AG04450 (cell line): ENCODE data around the gene LRMDA. TPM values are rescaled to one million over a fixed set of nuclear protein-coding genes. Genes with fewer than 3 reads are reported as not detected.

Source experiments
- CTCF ChIA-PET: fragments of 300-600, 350-600 bp; formaldehyde crosslinking; extraction: SDS; loops from one replicate; lab custom pipeline; 2022; ENCODE audit warnings: antibody characterized with exemption, inconsistent platforms; lab: Charles Lee
- POLR2A ChIA-PET: fragments of 350-600 bp; formaldehyde crosslinking; extraction: SDS; loops from one replicate; lab custom pipeline; 2021; ENCODE audit warnings: antibody characterized with exemption, inconsistent platforms; lab: Yijun Ruan, JAX
- DNase-seq: peaks from one replicate; pipeline ENCODE4 v3.0.0-alpha.2; 2011; ENCODE audit warnings: low read depth, low spot score
- H3K27ac ChIP-seq: one replicate; pipeline ENCODE4 v1.5.1; 2012; ENCODE audit warnings: low read depth, low read length, control low read depth
- H3K27me3 ChIP-seq: one replicate; pipeline ENCODE4 v1.6.0; 2012; ENCODE audit warnings: low read length; ENCODE audit not compliant: control insufficient read depth, insufficient read depth
- H3K4me3 ChIP-seq: 2 replicates; pipeline ENCODE4 v1.5.1; 2011; ENCODE audit warnings: mild to moderate bottlenecking, low read depth, low read length, control low read depth
- H3K9me3 ChIP-seq: 2 replicates; pipeline ENCODE4 v1.5.1; 2012; ENCODE audit warnings: low read length; ENCODE audit not compliant: control insufficient read depth, insufficient read depth
- polyA plus RNA-seq: library from polyadenylated mRNA; depleted of rRNA; stranded (reverse); fragments of >200 nt; gene quantifications from 2 replicates; pipeline ENCODE4 v1.2.3, GENCODE V29; 2011
- TF ChIP-seq, protein P1 (sequence below): IDR thresholded peaks from 2 replicates; pipeline ENCODE4 v1.5.1; 2011; ENCODE audit warnings: low read depth, low read length, control low read depth, inconsistent platforms

LRMDA gene
- polyA plus RNA-seq, 1 experiment, result 0.12 TPM

DNA sequence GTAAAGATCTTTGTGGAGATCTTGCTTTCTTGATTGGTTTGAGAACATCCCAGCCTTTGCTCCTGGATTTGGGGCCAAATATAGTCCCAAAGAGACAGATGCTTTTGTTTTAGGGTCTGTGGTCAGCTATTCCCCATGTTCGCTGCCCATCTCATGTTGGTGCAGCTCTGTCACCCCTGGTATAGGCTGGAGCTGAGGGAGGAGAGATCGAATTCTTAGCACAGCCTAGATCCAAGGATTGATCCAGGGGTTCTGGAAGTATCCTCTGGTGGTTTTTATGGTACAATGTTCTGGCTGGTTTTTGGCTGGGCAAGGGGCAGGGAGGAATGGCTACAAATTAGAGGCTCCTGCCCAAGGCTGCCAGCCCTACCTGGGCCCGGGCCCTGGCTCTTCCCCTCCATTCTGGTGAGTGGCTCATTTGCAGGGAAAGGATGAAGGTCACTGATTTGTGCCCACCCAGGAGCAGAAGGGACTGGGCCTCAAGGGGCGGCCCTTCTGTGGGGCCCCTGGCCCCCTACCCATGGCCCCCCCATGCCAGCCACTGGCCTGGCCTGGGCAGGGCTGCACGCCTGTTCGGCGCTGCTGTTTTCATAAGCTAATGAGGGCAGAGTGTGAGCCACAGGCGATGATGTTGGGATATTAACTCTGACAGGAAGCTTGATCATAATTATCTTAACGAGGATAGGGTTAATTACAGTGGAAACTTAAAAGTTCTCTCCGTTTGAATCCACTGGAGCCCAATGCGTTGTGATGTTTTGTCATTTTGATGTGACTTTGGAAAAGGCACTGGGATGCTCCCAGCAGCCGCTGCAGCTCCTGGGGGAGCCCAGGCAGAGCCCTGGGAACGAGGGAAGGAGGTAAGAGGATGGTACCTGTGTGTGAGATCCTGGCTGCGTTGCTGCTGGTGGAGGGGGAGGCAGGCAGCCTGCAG, 600.6 kb downstream of the LRMDA start:
- H3K27me3 ChIP-seq, result peaks cover 2% of the 10 kb centered on the region
- POLR2A ChIA-PET, result no interaction called here
- no peak overlapping the region for H3K4me3 ChIP-seq
- TF ChIP-seq, protein P1, sequence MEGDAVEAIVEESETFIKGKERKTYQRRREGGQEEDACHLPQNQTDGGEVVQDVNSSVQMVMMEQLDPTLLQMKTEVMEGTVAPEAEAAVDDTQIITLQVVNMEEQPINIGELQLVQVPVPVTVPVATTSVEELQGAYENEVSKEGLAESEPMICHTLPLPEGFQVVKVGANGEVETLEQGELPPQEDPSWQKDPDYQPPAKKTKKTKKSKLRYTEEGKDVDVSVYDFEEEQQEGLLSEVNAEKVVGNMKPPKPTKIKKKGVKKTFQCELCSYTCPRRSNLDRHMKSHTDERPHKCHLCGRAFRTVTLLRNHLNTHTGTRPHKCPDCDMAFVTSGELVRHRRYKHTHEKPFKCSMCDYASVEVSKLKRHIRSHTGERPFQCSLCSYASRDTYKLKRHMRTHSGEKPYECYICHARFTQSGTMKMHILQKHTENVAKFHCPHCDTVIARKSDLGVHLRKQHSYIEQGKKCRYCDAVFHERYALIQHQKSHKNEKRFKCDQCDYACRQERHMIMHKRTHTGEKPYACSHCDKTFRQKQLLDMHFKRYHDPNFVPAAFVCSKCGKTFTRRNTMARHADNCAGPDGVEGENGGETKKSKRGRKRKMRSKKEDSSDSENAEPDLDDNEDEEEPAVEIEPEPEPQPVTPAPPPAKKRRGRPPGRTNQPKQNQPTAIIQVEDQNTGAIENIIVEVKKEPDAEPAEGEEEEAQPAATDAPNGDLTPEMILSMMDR, result no peak
- H3K27ac ChIP-seq, result no peak overlapping the region
- H3K9me3 ChIP-seq, result no peaks in the 10 kb centered on the region
- CTCF ChIA-PET, result no interaction called here
- DNase-seq, result no peak

DNA sequence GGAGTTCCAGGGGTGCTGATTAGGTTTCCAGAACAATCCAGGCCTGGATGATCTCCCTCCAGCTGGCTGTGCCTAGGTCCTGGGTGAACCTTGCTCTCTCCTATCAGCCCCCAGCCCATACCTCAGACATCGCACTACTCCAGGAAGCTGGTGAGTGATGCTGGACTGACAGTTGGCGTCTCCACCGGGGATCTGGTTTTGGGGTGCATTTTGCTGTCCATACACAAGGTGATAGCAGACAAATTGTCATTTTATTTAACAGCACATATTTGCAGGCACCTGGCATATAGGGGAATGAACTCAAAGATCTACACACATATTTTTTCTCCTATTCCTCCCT, 601.2 kb downstream of the LRMDA start:
- TF ChIP-seq, protein P1, result no peak
- CTCF ChIA-PET, result no interaction called here
- no peak for DNase-seq
- H3K9me3 ChIP-seq, result no peaks in the 10 kb centered on the region
- peaks cover 2% of the 10 kb centered on the region for H3K27me3 ChIP-seq
- no peak overlapping the region for H3K4me3 ChIP-seq
- POLR2A ChIA-PET, result no interaction called here
- no peak overlapping the region for H3K27ac ChIP-seq

DNA sequence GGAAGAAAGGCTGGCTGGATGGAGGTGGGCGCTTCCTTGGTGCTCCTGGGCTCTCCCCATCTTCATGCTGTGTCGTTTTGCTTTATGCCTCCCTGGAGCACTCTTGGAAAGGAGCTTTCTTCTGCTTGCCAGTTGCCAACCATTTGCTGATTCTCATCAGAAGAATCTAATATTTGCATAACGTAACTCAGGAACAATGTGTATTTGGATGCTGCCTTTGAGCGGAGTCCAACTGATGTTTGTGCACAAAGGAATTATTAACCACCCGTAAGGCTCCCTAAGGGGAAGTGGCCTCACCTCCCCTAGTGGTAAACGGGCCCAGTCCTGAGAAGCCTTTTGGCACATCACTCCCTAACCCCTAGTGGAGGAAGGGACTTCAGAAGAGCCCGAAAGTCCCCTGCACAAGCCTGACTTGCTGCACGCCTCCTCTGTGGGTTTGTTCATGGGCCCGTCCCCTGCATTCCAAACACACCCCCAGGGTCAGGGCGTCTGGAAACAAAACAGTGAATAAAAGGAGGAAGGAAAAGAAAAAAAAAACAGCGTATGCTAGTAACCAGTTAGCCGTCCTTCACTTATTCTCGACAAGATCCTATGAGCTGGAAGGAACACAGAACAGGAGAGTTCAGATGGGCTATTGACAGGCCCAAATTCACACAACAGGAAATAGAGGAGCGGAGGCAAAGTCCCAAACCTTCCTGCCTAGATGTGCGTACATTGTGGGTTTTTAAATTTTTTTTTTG, 602.2 kb downstream of the LRMDA start:
- TF ChIP-seq, protein P1, result no peak
- H3K9me3 ChIP-seq, result no peaks in the 10 kb centered on the region
- ChIA-PET POLR2A (no interaction called here), CTCF (no interaction called here)
- H3K27ac ChIP-seq, result no peak overlapping the region
- H3K4me3 ChIP-seq, result no peak overlapping the region
- DNase-seq, result no peak
- peaks cover 2% of the 10 kb centered on the region for H3K27me3 ChIP-seq

DNA sequence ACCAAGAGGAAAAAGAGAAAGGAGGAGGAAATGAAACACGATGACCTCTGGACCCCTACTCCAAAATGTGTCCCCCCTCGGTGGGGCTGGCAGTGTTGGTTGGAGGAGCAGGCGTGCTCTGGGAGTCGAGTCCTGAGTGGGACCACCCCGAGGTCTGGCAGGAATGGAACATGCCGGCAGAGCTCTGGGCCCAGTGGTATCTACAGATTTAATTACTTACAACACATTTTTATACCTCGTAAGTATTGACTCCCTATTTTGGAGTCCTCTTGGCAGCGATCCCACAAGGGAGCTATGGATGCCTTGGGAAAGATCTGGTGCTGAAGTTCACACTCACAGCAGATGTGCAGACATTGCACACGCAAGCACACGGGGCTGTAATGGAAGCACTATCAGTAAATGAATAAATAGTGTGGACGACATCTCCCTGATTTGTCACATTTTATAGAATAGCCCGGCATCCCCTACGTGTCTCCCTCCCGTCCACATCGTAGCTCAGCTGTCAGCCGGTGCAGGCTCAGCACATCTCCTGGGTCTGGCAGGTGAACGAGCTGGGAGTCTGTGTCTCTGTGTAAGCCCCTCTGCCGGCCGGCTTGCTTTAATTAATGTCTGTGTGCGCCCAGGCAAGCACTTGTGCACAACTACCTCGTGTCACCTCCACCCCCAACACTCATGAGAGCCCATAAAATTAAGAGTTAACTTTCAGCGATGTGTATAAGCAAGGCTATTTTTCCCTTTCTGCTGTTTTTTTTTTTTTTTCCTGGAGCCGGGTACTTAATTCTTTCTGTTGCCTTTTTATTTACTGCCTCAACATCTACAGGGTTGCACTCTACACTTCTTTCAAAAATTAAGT, 603.2 kb downstream of the LRMDA start:
- CTCF ChIA-PET, result interaction anchor here (1.2 to 5.1 kb wide), 4 partner anchors 8 to 949 kb away, joined by 4 to 70 read pairs (median 20); no protein-coding TSS in a partner anchor
- TF ChIP-seq, protein P1, result no peak
- H3K27ac ChIP-seq, result no peak overlapping the region
- POLR2A ChIA-PET, result no interaction called here
- no peaks in the 10 kb centered on the region for H3K9me3 ChIP-seq
- H3K27me3 ChIP-seq, result peaks cover 2% of the 10 kb centered on the region
- no peak for DNase-seq
- no peak overlapping the region for H3K4me3 ChIP-seq
